A204.1 (cell line): ENCODE results near the gene ARHGAP42.

Experiments used
- FAIRE-seq: peaks from 2 replicates; lab custom pipeline; 2012; peaks lifted over from hg19 to GRCh38; lab: Jason Lieb, UNC

Gene ARHGAP42

DNA sequence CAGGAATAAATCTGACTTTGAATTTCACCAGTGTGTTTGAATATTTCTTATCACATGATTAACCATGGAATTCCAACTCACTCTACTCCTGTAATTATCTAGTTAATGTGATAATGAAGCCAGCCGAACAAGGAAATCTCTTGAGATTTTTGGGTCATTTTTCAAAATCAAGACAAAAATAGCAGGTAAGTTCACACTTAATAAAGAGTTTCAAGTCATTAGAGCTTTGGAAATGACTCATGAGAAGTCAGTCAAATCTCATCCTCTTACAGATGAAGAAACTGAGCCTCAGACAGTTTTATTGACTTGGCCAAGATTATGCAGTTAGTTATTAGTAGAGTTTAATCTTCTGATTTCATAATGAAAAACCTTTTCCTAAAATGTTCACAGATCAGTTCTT lies 148.8 kb downstream of the ARHGAP42 start:
- FAIRE-seq, result no peak

GRCh38 chr11:100837311-100837710 lies 150.2 kb downstream of the ARHGAP42 start:
- no peak for FAIRE-seq

DNA sequence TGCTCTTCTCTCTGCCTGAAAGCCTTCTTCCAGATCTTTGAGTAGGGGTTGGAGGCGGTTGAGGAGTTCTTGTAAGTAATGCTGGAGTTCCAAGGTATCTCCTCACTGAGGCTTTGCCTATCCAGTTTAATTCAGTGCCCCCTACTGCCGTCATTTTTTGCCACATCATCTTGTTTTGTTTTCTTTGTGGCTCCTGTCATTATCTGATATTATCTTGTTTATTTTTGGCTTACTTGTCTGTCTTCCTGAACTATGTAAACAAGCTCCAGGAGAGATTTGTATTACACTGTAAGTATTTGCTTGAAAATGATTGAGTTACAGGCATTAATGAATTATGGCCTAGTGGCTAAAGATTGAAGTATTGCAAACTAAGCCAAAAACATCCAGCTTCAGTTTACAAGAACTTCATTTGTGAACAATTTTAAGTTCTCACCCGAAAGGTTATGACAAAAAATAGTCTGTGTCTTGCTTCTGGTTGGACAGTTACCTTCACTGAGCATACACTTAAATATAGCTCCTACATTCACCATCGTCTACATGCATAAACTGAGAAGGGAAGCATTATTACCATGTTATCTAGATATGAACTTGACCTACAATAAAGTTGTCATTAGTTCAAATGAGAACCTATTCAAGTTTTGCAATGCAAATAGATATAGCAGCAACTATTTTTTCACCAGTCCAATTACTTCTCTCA lies 154.8 kb downstream of the ARHGAP42 start:
- no peak for FAIRE-seq

DNA sequence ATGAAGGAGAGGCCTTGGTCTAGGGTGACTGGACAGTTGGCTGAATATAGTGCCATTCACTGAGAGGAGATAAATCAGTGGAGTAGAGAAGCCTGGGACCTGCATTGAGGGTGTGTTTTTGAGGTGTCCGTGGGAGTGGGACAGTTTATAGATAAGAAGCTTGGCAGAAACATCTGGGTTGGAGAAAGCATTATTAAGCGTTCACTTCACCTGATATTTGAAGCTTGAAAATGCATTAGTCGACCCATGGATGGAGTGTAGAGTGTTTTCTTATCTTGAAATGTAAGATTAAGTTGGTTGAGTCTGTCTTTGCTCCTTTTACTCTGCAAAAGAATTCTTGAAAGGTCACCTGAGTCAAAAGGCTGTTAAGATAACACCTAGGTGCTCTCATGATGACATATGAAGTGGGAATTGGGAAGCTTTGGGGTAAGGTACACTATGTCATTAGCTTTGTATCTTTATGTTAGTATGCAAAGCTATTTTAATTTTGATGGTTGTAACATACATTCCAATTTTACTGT lies 160.7 kb downstream of the ARHGAP42 start:
- no peak for FAIRE-seq

- no peak for FAIRE-seq
Observed at GRCh38 chr11:100849009-100849900, 162.2 kb downstream of the ARHGAP42 start.

GRCh38 chr11:100849901-100850235 lies 162.8 kb downstream of the ARHGAP42 start:
- FAIRE-seq, result no peak

DNA sequence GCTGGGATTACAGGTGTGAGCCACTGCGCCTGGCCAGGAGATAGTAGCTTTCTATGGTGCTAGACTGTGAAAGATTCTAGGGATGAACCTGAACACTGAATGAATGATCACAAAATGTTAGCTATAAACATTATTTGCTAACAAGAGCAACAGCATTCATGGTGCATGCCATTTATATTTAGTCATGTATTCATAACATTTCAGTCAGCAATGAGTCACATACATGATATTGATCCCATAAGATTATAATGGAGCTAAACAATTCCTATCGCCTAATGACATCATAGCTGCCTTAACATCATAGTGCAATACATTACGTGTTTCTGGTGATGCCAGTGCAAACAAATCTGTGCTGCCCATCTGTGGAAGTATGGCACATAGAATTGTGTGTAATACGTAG lies 164.1 kb downstream of the ARHGAP42 start:
- FAIRE-seq, result no peak

DNA sequence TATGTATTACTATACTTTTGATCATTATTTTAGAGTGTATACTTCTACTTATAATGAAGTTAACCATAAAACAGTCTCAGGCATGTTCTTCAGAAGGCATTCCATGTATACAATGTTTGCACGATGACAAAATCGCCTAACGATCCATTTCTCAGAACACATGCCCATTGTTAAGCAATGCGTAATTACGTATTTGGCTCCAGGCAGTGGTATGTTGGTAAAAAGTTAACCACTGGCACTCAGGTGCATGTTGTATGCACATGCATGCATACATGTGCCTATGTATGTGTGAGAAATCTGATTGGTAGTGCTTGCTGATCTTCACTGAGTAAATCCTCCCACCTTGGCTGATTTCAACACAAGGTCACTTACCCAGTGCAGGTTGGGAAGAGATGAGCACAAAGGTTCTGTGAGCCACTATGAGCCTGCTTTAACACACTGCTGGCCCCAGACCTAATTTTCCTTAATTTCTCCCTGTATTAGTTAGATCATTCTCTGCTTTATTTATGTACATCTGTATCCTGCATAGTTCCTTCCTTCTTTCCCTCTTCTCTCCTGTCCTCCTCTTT lies 164.6 kb downstream of the ARHGAP42 start:
- no peak for FAIRE-seq

DNA sequence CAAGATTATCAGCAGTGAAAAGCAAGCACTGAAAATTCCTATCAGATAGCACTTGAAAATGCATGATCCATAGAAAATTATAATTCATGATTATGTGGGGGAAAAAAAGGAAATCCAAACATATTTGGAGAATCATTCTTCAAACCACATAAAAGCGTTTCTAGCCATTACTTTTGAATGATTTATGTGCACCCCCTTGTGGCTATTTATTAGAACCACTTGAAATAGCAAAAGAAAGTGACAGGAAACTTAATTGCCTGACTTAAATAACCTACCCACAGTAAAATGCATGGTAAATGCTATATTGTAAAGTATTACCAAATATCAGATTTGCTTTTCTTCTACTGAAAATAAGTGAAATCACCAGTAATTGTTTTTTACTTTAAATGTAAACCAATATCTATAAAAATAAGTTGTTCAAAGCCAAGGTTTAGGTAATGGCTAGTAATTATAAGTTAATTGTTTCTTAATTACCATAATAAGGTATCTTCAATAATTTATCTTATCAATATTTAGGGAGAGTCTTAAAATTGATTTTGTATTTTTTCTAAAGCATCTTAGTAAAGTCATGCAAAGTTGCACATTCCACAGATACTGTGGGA lies 168.5 kb downstream of the ARHGAP42 start:
- FAIRE-seq, result peak; percentile 87

- FAIRE-seq, result no peak
Observed at GRCh38 chr11:100857236-100858005, 170.3 kb downstream of the ARHGAP42 start.

DNA sequence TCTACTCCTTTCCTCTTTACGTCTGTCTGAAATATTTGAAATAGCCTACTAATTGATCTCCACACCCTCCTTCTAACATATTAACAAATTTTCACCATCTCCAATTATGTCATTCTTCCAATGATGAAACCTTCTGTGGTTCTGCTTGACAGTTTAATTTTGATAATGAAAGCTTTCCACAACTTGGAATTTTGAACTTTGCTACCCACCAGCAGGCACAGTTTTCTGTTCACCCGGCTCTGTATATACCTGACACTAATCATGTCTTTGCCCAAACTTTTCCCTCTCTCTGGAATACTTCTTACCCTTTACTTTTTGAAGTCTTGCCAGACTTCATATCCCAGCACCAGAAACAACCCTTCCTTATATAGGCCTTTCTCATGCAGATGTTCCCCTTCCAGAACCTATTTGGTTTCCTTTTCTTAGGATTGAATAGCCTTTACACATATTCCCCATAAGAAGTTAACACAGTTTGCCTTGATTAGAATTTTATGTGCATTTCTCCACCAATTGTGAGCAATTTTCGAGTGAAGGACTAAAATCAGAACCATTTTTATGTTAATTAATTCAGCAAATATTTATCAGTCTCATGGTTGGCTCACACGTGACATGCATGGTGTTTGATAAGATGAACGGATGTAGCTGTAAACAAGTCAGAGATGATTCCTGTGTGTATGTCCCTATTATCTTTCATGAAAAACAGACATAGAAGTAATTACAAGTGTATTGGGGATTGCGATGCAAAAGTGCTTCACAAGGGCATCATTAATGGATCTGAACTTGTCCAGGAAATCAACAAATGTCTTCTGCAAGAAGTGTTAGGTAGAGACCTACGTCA lies 173.4 kb downstream of the ARHGAP42 start:
- no peak for FAIRE-seq

GRCh38 chr11:100861212-100861611 lies 174.1 kb downstream of the ARHGAP42 start:
- no peak for FAIRE-seq

DNA sequence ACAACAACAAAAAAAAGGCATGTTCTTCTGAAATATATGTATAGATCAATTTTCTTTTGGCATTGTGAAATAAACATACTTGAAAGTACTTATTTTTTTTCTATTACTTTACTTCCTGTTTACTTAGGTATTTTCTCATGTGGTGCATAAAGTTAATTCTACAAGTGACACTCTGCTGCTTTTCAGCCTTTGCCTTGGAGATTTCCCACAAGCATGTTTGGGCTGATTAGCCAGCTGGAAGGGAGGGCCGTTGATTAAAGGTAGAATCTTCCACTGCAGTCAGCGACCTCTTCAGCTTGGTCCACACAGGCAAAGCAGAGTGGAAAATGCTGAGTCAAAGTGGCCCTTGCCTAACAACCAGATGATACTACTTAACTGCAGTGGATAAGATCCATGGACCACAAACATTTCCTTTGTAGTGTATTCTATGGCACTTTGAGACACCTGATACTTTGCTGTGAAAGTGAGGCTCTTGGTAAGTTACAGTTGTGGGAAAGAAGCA lies 176.0 kb downstream of the ARHGAP42 start:
- FAIRE-seq, result no peak

- FAIRE-seq, result no peak
Observed at GRCh38 chr11:100865443-100866065, 178.5 kb downstream of the ARHGAP42 start.

DNA sequence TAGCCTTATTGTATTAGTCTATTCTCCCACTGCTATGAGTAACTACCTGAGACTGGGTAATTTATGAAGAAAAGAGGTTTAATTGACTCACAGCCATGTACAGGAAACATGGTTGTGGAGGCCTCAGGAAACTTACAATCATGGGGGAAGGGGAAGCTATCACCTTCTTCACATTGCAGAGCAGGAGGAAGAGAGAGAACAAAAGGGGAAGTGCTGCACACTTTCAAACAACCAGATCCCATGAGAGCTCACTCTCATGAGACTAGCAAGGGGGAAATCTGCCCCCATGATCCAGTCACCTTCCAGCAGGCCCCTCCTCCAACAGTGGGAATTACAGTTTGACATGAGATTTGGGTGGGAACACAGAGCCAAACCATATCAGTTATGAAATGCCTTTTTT lies 179.4 kb downstream of the ARHGAP42 start:
- FAIRE-seq, result no peak

DNA sequence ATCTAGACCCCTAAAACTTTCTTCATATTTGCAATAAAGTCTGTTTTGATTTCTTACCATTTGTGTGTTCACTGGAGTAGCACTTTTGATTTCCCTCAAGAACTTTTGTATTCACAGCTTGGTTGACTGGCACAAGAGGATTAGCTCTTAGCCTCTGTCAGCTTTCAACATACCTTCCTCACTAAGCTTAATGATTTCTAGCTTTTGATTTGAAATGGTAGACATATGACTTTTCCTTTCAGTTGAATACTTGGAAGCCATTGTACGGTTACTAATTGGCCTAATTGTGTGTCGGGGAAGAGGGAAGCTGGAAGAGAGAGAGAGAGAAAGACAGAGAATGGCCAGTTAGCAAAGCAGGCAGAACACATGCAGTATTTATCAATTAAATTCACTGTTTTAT lies 180.5 kb downstream of the ARHGAP42 start:
- FAIRE-seq, result no peak

DNA sequence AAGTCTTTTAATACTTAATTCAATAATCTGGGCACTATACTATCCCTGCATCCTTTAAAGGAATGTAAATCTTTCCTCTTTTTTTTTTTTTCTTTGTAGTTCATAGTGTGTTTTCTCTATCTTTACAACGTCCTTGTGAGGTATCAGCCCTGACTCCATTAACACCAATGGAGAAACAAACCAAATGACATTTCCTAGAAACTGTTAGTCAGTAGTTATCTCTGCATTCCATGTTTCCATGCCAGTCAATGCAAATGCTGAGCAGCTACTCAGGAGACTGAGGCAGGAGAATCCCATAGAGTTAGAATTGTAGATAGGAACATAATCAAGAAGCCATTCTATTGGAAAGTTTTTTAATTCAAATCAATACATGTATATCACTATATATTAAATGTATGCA lies 182.2 kb downstream of the ARHGAP42 start:
- FAIRE-seq, result no peak

DNA sequence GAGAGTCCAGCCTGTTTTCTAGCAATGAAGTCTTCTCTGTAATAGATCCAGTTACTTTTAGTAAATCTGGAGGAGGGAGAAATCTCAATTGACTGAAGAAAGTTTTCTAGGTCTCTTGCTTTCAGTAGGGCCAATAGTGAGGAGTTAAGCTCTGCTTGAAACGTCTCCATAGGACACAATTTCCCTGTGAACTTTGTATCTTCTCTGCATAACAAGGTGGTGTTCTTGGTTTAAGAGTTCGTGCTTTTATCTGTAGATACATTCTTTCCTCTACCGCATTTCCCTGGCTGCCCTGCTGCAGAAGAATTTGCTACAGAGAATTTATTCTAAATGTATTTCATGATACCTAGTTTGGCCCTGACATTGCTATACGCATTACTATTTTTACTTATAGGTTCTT lies 183.1 kb downstream of the ARHGAP42 start:
- no peak for FAIRE-seq

GRCh38 chr11:100872951-100873740 lies 186.1 kb downstream of the ARHGAP42 start:
- FAIRE-seq, result no peak

DNA sequence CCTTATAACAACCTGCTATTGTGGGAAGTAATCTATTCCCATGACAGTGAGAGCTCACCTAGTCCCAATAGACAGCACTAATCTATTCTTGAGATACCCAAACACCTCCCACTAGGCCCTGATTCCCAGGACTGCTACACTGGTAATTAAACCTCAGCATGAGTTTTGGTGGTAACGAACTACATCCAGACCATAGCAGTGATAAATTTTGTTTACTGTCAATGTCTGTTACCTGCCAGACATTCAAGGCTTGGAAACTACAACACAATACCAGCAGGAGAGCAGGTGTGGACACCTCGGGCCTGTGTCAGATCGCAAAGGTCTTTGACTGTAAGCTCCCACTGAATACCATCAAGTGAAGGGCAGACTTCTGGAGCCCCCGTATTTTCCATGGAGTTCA lies 187.1 kb downstream of the ARHGAP42 start:
- no peak for FAIRE-seq
